CD1c-positive myeloid dendritic cell (primary cell): ENCODE results near the gene LRRC46.

Experiments
- DNase-seq: peaks from one replicate; pipeline ENCODE4 v3.0.0-alpha.2; 2016; ENCODE audit errors: extremely low spot score

The LRRC46 gene

DNA sequence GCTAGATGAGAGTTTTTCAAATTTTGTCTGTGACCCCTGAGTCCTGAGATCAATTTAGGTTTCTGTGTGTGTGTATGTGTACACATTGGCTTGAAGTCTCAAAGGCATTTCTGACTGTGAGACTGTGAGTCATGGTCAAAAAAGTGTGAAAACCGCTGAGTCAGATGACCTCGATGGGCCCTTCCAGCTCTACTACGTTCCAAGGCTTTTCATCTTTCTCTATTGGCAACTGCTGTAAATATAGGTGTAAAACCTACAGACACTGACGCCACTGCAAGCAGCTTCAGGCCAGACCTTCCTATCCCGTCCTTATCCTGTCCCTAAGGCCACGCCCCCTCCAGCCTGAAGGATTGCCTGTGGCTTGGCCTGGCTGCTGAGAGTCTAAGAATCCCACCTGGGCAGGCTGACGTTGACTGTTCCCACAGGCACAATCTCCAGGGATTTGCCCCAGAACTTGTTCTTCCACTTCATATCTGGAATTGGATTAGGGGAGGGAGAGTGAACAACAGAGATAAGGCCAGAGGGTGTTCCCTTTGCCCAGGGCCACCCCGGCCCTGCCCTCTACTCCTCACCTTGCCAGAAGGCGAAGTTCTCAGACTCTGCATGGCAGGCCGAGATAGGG is 21.2 kb upstream of the LRRC46 start:
- no peak for DNase-seq

DNA sequence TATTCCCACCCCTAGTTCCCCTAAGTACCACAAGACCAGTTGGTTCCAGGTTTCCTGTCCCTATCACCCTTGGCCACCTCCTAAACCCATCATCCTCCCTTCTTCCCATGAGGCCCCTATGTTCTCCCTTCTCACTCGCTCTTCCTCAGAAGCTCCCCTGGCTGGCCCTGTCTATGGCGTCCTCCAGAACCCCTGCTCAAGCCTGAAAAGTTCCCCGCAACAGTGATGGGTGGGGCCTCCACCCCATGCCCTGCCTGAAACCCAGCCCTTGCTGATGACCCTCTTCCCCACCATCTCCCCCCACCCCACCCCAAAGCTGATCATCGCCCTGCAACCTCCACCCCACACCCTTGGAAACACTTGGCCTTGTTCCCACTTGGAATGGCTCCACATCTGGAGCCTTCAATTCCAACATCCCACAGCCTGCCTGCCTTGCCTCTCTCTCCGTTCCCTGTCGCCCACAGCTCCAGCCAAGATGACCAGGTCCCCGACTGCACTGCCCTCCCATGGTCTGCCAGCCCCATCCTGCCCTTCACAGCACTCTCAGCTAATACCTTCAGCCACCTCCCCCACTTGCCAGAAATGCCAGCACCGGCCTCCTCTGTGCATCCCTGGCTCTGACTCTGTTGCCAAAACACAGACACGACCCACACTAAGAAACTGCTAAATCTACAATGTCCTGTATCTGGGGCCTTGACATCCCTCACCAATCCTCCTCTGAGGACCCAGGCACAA is 20.4 kb upstream of the LRRC46 start:
- no peak for DNase-seq

DNA sequence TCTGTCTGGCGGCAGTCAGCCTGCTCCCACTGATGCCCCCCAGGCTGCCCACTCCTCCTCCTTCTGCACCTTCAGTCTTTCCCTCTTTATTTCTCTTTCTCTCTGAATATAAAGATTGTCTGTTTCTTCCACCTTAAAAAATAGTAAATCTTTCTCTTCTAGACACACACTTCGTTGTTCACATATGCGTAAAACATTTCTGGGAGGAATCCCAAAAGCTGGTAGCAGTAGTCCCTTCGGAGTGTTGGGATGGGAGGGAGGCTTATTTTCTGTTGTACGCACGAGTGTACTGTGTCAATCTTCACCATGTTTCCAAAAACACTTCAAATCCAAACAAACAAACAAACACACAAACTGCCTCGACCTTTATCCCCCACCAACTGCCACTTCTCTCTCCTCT is 19.8 kb upstream of the LRRC46 start:
- DNase-seq = no peak

DNA sequence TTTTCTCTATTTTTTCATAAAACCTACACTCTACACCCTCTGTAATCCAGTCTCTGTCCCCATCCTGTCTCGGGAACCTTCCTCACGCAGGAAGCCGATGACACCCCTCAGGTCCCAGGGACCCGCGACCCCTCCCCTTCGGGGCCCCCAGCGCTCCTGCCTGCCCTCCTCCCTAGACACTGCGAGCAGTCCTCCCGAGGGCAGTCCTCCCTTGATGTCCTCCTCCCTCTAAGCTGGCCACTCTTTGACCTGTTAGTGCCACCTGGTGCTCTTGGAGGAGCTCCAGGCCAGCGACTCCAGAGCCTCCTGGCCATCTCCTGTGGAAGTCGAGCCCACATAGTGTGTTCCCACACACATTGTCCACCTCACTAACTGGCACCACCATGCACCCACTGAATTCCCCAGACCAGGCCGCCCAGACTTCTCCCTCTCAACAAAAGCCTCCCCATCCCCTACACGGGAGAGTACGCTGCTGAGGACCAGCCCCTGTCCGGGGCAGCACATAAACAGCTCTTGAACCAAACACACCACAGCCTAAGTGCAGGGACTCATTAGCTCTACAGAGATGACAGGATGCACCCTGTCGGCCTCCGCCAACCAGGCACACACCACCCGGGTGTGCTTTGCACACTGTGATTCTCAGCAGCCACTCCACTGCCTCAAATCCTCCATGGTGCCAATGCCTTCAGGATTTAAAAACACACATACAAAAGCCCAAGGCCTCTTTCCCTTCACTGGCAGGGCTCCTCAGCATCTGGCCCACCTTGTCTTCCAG is 19.1 kb upstream of the LRRC46 start:
- DNase-seq = no peak

DNA sequence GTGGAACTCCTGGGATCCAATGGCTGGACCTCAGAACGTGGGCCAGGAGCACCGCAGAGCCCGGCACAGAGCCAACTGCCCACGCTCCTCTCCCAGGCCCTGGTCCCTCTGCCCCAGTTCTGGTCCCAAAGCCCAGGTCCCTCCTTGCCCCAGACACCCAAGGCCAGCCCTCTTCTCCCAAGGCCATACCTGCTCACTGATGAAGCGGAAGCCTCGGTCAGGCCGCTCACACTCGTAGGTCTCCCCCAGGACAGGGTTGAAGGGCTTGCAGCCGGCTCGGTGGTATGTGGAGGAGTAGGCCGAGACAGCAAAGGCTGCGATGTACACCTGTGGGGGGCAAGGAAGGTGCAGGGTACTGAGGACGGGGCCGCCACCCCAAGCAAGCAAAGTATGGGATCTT is 18.4 kb upstream of the LRRC46 start:
- DNase-seq = no peak

DNA sequence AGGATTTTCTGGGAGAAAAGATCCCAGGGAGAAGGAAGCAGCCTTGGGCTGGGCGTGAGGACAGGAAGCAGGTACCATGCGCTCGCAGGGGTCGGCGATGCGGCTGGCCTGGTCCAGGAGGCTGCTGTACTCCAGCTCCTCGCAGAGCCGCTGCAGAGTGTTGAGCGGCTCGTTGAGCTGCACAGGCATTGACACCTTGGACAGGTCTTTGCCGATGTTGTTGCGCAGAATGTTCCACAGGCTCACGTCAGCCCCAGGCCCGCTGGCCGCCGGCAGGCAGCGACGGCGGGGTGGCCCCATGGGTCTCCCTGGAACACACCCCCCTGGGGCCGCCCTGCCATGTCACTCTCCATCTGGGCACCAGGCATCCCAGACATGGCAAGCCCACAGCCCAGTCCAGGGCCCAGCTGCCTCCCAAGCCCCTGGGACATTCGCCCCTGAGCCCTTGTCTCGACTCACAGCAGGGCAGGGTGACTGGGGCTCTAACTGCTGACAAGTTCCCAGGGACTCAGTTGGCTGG is 17.9 kb upstream of the LRRC46 start:
- DNase-seq = no peak

DNA sequence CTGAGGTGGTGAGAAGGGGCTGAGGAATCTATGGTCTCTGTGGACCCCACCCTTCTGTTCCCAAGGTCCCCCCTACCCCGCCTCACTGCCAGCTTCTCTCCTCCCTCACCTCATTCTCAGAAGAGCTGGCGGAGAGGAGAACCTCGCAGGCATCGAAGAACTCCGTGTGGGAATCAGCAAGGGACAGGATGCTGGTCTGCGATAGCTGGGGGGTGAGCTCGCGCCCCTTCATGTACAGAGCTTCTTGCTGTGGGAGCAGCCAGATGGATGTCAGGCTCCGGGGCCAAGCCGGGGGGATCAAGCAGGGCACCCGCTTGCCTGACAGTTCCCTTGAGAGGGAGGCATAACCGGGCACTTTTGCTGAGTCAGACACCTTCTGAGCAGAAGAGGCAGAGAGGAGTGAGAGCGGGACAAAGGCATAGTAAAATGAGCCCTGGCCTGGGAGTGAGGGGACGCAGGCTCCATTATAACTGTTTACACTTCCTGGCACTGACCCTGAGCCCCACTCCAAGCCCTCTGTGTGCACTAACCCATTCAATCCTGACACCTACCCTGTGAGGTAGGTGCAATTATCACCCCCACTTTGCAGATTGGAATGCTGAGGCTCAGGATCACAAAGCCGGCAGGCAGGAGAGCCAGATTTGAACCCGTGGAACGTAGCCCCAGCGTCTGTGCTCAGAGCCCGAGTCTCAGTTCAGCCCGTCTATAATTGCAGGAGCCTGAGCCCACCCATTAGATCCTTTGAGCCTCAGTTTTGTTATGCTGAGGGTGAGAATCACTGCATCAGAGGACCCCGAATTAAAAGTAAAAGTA is 16.2 kb upstream of the LRRC46 start:
- DNase-seq = no peak

DNA sequence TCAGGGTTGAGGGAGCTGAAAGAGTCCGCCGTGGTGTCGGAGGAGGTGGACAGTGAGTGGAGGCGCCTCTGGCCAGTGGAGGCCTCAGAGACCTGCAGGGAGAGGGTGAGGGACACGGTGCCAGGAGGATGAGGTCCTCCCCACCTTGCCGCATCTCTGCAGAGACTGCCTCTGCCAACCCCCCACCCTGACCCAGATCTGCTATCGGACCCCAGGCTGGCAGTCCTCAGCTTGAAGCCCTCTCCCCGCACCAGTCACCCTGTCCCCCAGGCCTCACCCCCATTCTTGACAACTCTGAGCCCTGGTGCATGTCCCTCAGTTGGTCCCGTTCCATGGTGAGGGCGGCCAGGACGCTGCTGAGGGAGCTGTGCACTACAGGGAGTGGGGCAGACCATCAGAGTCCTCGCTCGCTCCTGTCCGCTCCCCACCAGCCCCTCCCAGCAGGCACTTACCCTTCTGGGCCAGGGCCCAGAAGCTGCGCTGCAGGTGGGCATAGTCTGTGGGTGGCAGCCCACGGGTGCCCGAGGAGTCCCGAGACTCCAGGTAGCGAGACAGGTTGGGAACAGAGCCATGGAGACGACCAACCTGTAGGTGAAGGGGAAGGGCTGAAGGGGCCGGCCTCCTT is 15.2 kb upstream of the LRRC46 start:
- no peak for DNase-seq

DNA sequence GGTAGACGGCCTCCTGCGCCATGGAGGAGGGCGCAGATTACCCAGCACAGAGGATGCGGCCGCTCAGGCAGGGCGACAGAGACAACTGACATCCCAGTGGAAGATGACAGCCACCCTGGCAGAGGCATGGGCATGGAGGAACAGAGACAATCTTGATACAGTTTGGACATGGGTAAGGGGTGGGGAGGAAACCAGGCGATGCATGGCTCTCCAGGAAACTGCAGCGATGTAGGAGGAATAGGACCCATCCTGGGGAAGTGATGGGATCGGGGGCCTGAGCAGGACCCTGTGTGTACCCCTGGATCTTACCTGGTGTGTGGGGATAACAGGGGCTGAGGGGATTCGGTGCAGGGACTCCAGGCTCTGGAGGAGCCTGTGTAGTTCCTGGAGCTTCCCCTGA is 14.5 kb upstream of the LRRC46 start:
- DNase-seq = no peak

DNA sequence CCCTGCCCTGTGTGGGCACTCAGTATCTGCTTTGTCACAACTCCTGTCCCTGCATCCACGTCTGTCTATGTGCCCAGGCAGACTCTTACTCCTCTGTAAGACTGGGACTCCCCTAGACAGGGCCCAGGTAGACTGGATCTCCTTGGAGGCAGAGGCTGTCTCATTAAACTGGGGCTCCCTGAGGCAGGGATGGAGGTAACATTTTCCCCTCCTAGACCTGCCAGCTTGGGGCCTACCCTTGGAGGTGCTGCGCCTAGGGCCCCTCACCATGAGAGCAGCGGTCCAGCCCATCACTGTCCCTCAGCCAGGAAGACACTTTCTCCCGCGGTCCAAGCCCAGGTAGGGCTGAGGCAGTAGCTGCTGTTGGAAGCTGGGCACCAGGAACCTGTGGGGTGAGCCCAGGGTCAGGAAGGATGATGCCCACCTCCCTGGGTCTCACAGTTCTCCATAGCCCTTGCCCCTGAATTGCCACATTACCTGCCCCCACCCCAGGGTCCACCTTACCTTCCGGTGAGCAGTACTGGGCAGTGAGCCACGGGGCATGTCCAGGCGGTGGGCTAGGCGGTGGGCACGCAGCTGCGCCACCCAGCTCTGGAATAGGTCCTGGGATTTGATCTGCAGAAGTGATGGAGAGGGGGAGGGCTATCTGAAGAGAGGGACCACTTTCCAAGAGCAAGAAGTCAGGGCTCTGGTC is 13.3 kb upstream of the LRRC46 start:
- no peak for DNase-seq

DNA sequence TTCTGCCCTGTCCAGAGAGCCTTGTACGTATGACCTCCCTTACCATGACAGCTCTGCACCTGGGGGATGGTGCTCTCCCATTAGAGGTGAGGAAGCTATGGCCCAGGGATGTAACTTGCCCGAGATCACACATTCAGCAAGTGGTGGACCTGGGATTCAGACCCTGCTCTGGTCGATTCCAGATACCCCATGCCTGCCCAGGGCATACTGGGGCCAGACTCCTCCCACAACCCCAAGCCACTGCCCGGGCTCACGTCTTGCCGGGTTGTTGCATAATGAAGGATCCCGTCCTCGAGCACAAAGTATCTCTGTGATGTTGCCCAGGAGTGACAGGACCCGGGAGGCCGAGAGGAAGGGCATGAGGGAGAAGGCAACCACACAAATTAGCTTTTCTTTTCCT is 12.0 kb upstream of the LRRC46 start:
- DNase-seq = no peak

DNA sequence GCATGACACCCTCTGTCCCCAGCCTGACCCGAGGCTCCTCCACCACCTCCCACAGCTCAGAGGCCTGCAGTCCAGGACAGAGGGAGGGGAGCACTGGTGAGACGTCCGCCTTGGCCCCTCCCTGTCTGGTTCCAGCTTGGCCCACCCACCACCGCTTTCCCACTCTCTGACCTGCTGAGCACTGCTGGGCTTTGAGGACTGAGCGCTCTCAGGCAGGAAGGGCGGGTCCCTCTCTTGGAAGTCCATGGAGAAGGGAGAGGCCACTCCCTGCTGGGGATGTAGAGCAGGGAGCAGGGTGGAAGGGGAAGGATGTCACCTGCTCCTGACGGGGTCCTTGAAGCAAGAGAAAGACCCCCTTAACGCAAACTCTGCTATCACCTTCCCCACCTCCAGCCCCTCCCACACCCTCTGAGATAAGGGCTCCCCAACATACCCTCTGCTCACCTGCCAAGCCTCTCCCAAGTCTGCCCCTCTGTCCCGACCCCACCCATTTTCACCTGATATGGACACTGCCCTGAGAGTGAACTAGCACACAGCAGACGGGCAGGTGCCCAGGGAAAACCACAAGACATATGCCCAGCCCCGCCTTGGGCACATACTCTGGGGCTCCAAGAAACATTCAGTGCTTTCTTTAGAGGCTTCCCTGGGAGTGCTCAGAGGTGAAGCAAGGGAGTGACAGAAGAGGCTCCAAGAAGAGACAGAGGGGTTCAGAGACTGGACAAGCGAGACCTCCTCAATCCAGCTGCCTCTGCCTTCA is 11.3 kb upstream of the LRRC46 start:
- DNase-seq = no peak

DNA sequence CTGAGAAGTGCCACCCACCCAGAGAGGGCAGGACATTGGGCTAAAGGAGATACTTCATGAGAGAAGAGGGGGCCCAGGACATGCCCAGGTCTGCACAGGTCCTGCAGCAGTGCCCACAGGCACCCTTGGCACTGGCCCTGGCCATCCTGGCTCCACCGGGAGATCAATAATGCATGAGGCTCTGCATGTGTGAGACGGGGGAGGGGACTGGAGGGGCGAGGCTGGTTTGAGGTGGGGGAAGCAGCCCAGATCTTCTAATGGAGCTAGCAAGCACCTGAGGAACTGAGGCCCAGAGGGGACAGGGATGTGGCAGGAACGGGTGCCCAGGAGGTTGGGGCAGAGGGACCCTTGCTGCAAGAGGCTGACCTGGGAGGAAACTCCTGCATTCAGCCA is 10.4 kb upstream of the LRRC46 start:
- no peak for DNase-seq

DNA sequence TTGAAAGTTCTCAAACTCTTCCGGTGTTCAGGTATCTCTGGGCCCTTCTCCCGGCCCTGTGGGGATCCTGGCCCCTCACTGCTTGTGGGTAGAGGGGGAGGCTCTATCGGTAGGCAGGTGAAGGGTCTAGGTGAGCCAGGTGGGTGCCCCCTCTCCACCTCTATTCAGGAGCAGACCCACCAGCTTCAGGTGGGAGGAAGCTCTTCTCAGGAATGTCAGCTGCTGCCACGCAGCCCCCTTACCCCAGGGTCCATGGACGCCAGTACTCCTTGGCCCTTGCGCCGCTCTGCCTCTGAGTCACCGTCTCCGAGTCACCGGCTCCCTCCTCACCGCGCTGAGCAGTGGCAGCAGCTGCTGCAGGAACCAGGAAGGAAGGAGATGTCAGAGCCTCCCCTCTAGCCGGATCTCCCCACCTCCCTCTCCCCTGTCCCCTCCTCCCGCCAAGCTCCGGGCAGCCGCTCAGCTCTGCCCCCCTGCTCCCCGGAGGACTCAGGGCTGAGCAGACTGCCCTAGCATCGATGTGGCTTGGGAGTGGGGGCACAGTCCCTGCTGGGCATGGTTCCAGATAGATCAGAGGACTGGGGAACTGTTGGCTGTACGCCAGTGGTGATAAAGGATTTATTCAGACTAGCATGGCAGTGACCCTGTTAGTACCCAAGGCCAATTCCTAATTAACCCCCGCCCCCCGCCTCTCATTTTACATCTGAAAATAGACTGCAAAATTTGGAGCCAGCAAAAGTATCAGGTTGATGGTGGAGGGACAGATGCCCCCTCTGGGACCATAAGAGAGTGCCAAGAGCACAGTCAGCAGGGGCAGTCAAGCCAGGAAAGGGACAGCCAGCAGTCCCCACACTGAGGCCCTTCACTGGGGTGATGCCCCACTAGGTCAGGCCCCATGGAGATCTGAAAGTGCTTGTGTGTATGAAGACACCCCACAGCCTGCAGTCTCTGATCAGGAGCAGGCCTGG is 9.8 kb upstream of the LRRC46 start, which contains the start of gene OSBPL7:
TSS of gene OSBPL7 (minus strand) at position 371 of the 968 bp plus-strand sequence. CDS start 1,516 bp downstream, outside the sequence.
- peak; percentile 62 for DNase-seq

DNA sequence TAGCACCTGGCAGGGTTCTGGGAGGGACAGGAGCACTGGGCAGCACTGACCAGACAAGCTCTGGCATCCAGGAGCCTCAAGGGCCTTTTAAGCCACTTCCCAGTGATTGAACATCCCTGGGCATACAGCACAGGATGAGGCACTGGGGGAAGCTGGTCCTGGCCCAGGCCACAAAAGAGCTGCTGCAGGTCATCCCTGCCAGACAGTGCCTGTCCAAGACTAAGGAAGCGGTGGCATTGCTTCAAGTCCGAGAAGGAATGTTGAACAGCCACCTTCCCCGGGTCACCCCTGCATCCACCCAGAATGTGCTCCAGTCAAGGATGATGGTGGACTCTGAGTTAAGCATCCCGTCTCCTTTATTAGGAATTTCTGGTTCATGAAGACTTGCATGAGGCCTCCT is 8.7 kb upstream of the LRRC46 start:
- DNase-seq = no peak

DNA sequence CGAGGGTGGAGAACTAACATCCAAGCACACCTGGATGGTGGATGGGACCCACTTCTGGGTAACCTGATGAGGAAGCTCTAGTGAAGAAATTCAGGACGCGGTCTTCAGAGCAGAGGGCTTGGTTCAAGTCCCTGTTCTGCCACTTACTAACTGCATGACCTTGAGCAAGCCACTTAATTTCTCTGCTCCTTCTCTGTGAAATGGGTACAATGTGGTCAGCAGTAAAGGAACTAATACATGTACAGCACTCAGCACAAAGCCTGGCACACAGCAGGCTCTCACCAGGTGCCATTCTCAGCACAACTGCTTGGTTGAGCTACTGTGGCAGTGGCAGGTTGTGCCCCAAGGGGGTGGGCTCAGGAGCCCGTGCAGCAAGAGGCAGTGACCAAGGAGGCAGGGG is 8.0 kb upstream of the LRRC46 start:
- DNase-seq = no peak

DNA sequence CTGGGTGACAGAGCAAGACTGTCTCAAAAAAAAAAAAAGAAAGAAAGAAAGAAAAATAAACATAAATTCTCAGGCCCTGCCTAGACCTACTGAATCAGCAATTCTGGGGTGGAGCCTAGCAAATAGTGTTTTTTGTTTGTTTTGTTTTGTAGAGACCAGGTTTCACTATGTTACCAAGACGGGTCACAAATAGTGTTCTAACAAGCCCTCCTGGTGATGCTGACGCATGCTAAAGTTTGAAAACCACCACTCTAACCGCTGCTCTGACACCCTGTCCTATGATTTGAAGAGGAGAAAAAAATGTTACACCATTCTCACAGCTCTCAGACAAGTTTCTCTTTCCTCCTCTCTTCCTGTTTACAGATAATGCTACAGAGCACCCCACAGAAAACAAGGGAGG is 1.6 kb upstream of the LRRC46 start:
- DNase-seq = peak; percentile 52

DNA sequence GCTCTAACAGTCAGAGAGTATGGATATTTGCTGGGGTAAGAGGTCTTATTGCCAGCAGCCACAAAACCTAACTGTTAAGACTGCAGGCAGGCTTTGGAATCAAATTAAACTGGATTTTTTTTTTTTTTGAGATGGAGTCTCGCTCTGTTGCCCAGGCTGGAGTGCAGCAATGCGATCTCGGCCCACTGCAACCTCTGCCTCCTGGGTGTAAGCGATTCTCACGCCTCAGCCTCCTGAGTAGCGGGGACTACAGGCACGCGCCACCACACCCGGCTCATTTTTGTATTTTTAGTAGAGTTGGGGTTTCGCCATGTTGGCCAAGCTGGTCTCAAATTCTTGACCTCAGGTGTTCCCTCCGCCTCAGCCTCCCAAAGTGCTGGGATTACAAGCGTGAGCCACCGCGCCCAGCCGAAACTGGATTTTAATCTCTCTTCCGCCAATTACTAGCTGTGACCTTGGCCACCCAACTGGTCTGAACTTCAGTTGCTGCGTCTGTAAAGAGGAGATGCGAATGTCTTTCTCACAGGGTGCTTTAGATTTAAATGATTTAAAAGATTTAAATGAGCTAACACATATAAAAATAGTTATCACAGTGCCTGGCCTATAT is 971 bp upstream of the LRRC46 start:
- no peak for DNase-seq
